PC-3 (cell line): ENCODE data around the gene PBX4. TPM values are rescaled to one million over a fixed set of nuclear protein-coding genes. Genes with fewer than 3 reads are reported as not detected.

Experiments
- ATAC-seq: fragments of 200-7000 bp; cut with Tn5 transposase; 2 replicates; pipeline ENCODE4 v1.9.1; 2020; ENCODE audit warnings: mild to moderate bottlenecking, moderate library complexity
- BruUV-seq: library from RNA; stranded (reverse); fragments of 400-500 nt; replicated peaks from 2 replicates; lab custom pipeline; 2021; lab: Mats Ljungman, UMichigan
- CTCF ChIA-PET: fragments of 300-600 bp; sonication (Branson Sonifier 250); formaldehyde crosslinking; loops from one replicate; lab custom pipeline; 2022; ENCODE audit warnings: antibody characterized with exemption; lab: Charles Lee
- POLR2A ChIA-PET: fragments of 300-600 bp; sonication (Branson Sonifier 250); formaldehyde crosslinking; loops from one replicate; lab custom pipeline; 2022; ENCODE audit warnings: antibody characterized with exemption; ENCODE audit not compliant: unreplicated experiment; lab: Charles Lee
- DNase-seq: peaks from one replicate; pipeline ENCODE4 v3.0.0-alpha.2; 2015
- H2AFZ ChIP-seq: fragments of 300-600 bp; sonication (generic); 2 replicates; pipeline ENCODE4 v1.6.0; 2016; ENCODE audit warnings: antibody characterized with exemption, low read length
- H3F3A ChIP-seq: fragments of 300-600 bp; sonication (generic); one replicate; pipeline ENCODE4 v1.6.0; 2017; ENCODE audit warnings: antibody characterized with exemption, low read length, control low read depth, mild to moderate bottlenecking; ENCODE audit not compliant: unreplicated experiment
- H3K27ac ChIP-seq: fragments of 300-600 bp; sonication (generic); 2 replicates; pipeline ENCODE4 v1.5.1; 2016; ENCODE audit warnings: mild to moderate bottlenecking, low read length
- H3K27me3 ChIP-seq: fragments of 300-600 bp; sonication (generic); 2 replicates; pipeline ENCODE4 v1.6.1; 2016; ENCODE audit warnings: low read length, mixed read lengths
- H3K36me3 ChIP-seq: fragments of 300-600 bp; sonication (generic); 2 replicates; pipeline ENCODE4 v1.6.1; 2016; ENCODE audit warnings: low read depth, mixed run types, low read length, mixed read lengths
- H3K4me1 ChIP-seq: fragments of 300-600 bp; sonication (generic); 2 replicates; pipeline ENCODE4 v1.5.1; 2016; ENCODE audit warnings: low read length; ENCODE audit not compliant: insufficient read depth
- H3K4me2 ChIP-seq: fragments of 300-600 bp; sonication (generic); 2 replicates; pipeline ENCODE4 v1.6.0; 2016; ENCODE audit warnings: low read length
- H3K4me3 ChIP-seq: fragments of 300-600 bp; sonication (generic); 2 replicates; pipeline ENCODE4 v1.5.1; 2016; ENCODE audit warnings: mild to moderate bottlenecking, low read length, mixed read lengths
- H3K79me2 ChIP-seq: fragments of 300-600 bp; sonication (generic); 2 replicates; pipeline ENCODE4 v1.6.1; 2017; ENCODE audit warnings: low read length, mixed read lengths
- H3K9ac ChIP-seq: fragments of 300-600 bp; sonication (generic); 2 replicates; pipeline ENCODE4 v1.6.0; 2016; ENCODE audit warnings: mild to moderate bottlenecking, low read length
- H3K9me2 ChIP-seq: fragments of 300-600 bp; sonication (generic); replicated peaks from 2 replicates; pipeline ENCODE4 v1.6.1; 2016; ENCODE audit warnings: mixed run types, low read length, mixed read lengths
- H3K9me3 ChIP-seq: fragments of 300-600 bp; sonication (generic); 2 replicates; pipeline ENCODE4 v1.6.1; 2016; ENCODE audit warnings: low read length, mixed read lengths
- H4K20me1 ChIP-seq: fragments of 300-600 bp; sonication (generic); 2 replicates; pipeline ENCODE4 v1.6.1; 2016; ENCODE audit warnings: low read length, mixed read lengths
- CTCF ChIP-seq: fragments of 300-600 bp; sonication (generic); conservative IDR thresholded peaks from 2 replicates; pipeline ENCODE4 v1.5.1; 2017; ENCODE audit warnings: antibody characterized with exemption, low read depth, mild to moderate bottlenecking, low read length
- EZH2 ChIP-seq: fragments of 300-600 bp; sonication (generic); IDR thresholded peaks from one replicate; pipeline ENCODE4 v1.6.1; 2017; ENCODE audit warnings: antibody characterized with exemption, mild to moderate bottlenecking, low read length; ENCODE audit not compliant: unreplicated experiment
- EZH2phosphoT487 ChIP-seq: fragments of 300-600 bp; sonication (generic); IDR thresholded peaks from 2 replicates; pipeline ENCODE4 v1.6.1; 2018; ENCODE audit warnings: mild to moderate bottlenecking, antibody characterized with exemption, low read length, borderline replicate concordance
- intact Hi-C: fragments of 100-400 bp; cut with micrococcal nuclease; formaldehyde crosslinking; loops from 2 replicates; pipeline ENCODE4 v1.9.0; 2023
- total RNA-seq: library from RNA; depleted of rRNA; stranded (reverse); fragments of >200 nt; gene quantifications from 2 replicates; pipeline ENCODE4 v1.2.3, GENCODE V29; 2014

PBX4 gene
- total RNA-seq, 1 experiment from 2014 or later, result 6.9 TPM

- Histone ChIP-seq H3K9ac (peak overlapping the region; percentile 37; the same call in 1 of the 2 replicates), H3K79me2 (no peaks in the 10 kb centered on the region), H3K4me2 (peak overlapping the region; percentile 75), H3K4me1 (peaks cover 39% of the 10 kb centered on the region), H4K20me1 (no peaks in the 10 kb centered on the region), H3F3A (no peaks in the 10 kb centered on the region), H3K4me3 (peak overlapping the region; percentile 45; the same call in 1 of the 2 replicates), H2AFZ (no peak overlapping the region), H3K36me3 (0 out of 2 replicates have a peak, but pooled peaks cover 10% of the 10 kb centered on the region), H3K27me3 (no peaks in the 10 kb centered on the region), H3K27ac (peak overlapping the region; percentile 90), H3K9me2 (no peaks in the 10 kb centered on the region), H3K9me3 (no peaks in the 10 kb centered on the region)
- intact Hi-C loops, result no loop called here
- ChIA-PET POLR2A (no interaction called here), CTCF (no interaction called here)
- BruUV-seq, result no TSS peak
- DNase-seq, result peak; percentile 89
- ATAC-seq, result peak; percentile 37
- TF ChIP-seq EZH2 (no peak), CTCF (no peak), EZH2phosphoT487 (no peak)
These were observed 23.3 kb downstream of the PBX4 start for GRCh38 chr19:19595171-19595701.

GRCh38 chr19:19594381-19594780 is 24.1 kb downstream of the PBX4 start:
- Histone ChIP-seq H3K9me3 (no peaks in the 10 kb centered on the region), H4K20me1 (no peaks in the 10 kb centered on the region), H3K79me2 (no peaks in the 10 kb centered on the region), H3K27ac (peak overlapping the region; percentile 90), H3K36me3 (0 out of 2 replicates have a peak, but pooled peaks cover 10% of the 10 kb centered on the region), H2AFZ (no peak overlapping the region), H3K9me2 (no peaks in the 10 kb centered on the region), H3K4me1 (peaks cover 39% of the 10 kb centered on the region), H3K9ac (peak overlapping the region; percentile 37; the same call in 1 of the 2 replicates), H3F3A (no peaks in the 10 kb centered on the region), H3K4me3 (no peak overlapping the region), H3K27me3 (no peaks in the 10 kb centered on the region), H3K4me2 (peak overlapping the region; percentile 75; the same call in 1 of the 2 replicates)
- DNase-seq (no peak), ATAC-seq (no peak)
- no TSS peak for BruUV-seq
- POLR2A ChIA-PET, result no interaction called here
- CTCF ChIA-PET, result no interaction called here
- TF ChIP-seq EZH2phosphoT487 (no peak), CTCF (no peak), EZH2 (no peak)
- intact Hi-C loops, result no loop called here

GRCh38 chr19:19592690-19593089 is 25.8 kb downstream of the PBX4 start:
- ChIA-PET POLR2A (no interaction called here), CTCF (no interaction called here)
- DNase-seq, result no peak
- Histone ChIP-seq H3K9me2 (no peaks in the 10 kb centered on the region), H3K27me3 (no peaks in the 10 kb centered on the region), H2AFZ (no peak overlapping the region), H3K9me3 (no peaks in the 10 kb centered on the region), H3K4me2 (no peak overlapping the region), H3K9ac (no peak overlapping the region), H3K36me3 (0 out of 2 replicates have a peak, but pooled peaks cover 10% of the 10 kb centered on the region), H3F3A (no peaks in the 10 kb centered on the region), H3K4me1 (peaks cover 39% of the 10 kb centered on the region), H3K79me2 (no peaks in the 10 kb centered on the region), H4K20me1 (no peaks in the 10 kb centered on the region), H3K27ac (no peak overlapping the region), H3K4me3 (no peak overlapping the region)
- BruUV-seq, result no TSS peak
- intact Hi-C loops, result no loop called here
- ATAC-seq, result no peak
- TF ChIP-seq CTCF, result no peak
- no peak for TF ChIP-seq EZH2
- no peak for TF ChIP-seq EZH2phosphoT487
